Right lobe of liver (tissue), 6 donors: ENCODE results near the gene MAML3. TPM values are rescaled to one million over a fixed set of nuclear protein-coding genes. Genes with fewer than 3 reads are reported as not detected.

Experiments
- ATAC-seq, 4 donors: fragments of 200-7000 bp; cut with Tn5 transposase; one replicate each; pipeline ENCODE4 v1.9.1; 2020; ENCODE audit warnings: mild to moderate bottlenecking in 4 of 4, moderate library complexity in 4 of 4
- DNase-seq, 3 donors: peaks; one replicate each; pipeline ENCODE4 v3.0.0-alpha.2; 2020
- H3K27ac ChIP-seq, 3 donors: fragments of 200-600 bp; one replicate each; pipeline ENCODE4 v1.8.0; 2022
- H3K27me3 ChIP-seq, 2 donors: fragments of 200-600 bp; one replicate each; pipeline ENCODE4 v1.8.0; 2022
- H3K36me3 ChIP-seq, 4 donors: fragments of 200-600 bp; sonication (generic) in 1 of 4; one replicate each; pipeline versions ENCODE4 v1.5.1 to v1.8.0; 2017 to 2022; ENCODE audit warnings: control low read depth in 1 of 4
- H3K4me1 ChIP-seq, 4 donors: fragments of 200-600 bp; sonication (generic) in 1 of 4; one replicate each; pipeline versions ENCODE4 v1.5.1 to v1.8.0; 2017 to 2022; ENCODE audit warnings: control low read depth in 1 of 4
- H3K4me3 ChIP-seq, 3 donors: fragments of 200-600 bp; one replicate each; pipeline ENCODE4 v1.8.0; 2022
- H3K9me3 ChIP-seq, 4 donors: fragments of 200-600 bp; sonication (generic) in 1 of 4; one replicate each; pipeline versions ENCODE4 v1.5.1 to v1.8.0; 2017 to 2022; ENCODE audit warnings: control low read depth in 1 of 4
- CTCF ChIP-seq, 4 donors: fragments of 200-600 bp in 3 of 4; fragments of 450-650 bp in 1 of 4; IDR thresholded peaks; one replicate each; pipeline versions ENCODE4 v1.5.1 to v1.8.0; 2016 to 2022; ENCODE audit warnings: antibody characterized with exemption in 4 of 4, mild to moderate bottlenecking in 2 of 4
- POLR2A ChIP-seq: fragments of 450-650 bp; IDR thresholded peaks from one replicate; pipeline ENCODE4 v1.6.1; 2017; ENCODE audit warnings: antibody characterized with exemption, mild to moderate bottlenecking
- WGBS: methylation state at CpG from one replicate; pipeline ENCODE4 v1.1.6; 2018; ENCODE audit warnings: low coverage, low lambda C conversion rate; ENCODE audit not compliant: insufficient coverage; ENCODE audit errors: missing lambda C conversion rate; 5-methylcytosine and 5-hydroxymethylcytosine counted together
- intact Hi-C, 2 donors: fragments of 100-400 bp; cut with DNase I; formaldehyde crosslinking; loops; one replicate each; pipeline versions ENCODE4 v1.11.2 to v1.14.1; 2022
- total RNA-seq, 6 experiments: library from RNA; depleted of rRNA in 2 of 6; stranded (reverse); fragments of >200 nt in 2 of 6; fragmentation: NEBNext Ultra II Directional in 3 of 6; extraction: Animal tissue kit (Norgen Biotek cat#: 25700) in 3 of 6; gene quantifications; one replicate each; pipeline versions ENCODE4 v1.1.0 to v1.2.4, GENCODE V29; 2016 to 2023
- donor health status: DM: no; HTN: yes; CAD: no.
- donor health status: DM: no; HTN: no; CAD: no.
- donor health status: DM: no; HTN: no; CAD: no.
- donor health status: DM: no; HTN: yes; CAD: no.
- donor health status: DM: no; HTN: yes; CAD: no.

The MAML3 gene
- total RNA-seq, 6 experiments from 2014 or later: 2.6 to 7.8 (median 5.0) TPM

DNA sequence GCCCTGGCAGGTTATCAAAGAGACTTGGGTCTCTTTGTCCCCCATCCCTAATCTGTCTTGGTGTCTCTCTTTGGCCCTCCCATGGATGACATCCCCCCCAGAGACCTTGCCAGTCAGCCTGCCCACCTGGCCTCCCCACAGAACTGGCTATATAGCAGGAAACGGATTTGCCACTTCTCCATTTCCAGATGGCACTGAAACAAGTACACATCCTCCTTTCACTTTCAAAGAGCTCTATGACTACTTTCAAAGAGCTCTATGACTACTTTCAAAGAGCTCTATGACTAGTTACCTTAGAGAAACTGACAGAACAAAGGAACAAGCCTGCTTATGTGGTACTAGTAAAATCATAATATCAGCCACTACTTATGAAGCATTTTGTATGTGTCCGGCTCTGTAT lies 175.3 kb downstream of the MAML3 start:
- peak in 3 of 4 donors; percentile 26 to 46 (median 33) for ATAC-seq
- H3K4me1 ChIP-seq: peaks cover 0 to 13% (median 5%) of the 10 kb centered on the region in 4 donors

GRCh38 chr4:139977838-139978609 lies 176.0 kb downstream of the MAML3 start:
- no peaks in the 10 kb centered on the region for H3K36me3 ChIP-seq
- no peak for DNase-seq
- ATAC-seq: no peak
- 63% methylated on average over 3 of the region's 3 CpGs for WGBS
- peaks cover 0 to 13% (median 5%) of the 10 kb centered on the region in 4 donors for H3K4me1 ChIP-seq
- H3K27me3 ChIP-seq: no peaks in the 10 kb centered on the region
- H3K27ac ChIP-seq: no peak overlapping the region
- H3K4me3 ChIP-seq: no peak overlapping the region
- H3K9me3 ChIP-seq: no peaks in the 10 kb centered on the region
- intact Hi-C loops: no loop called here
- TF ChIP-seq POLR2A (no peak), CTCF (IDR thresholded peaks at IDR 0.05) (no peak)

More for the DNA sequence above, 175.3 kb downstream of the MAML3 start:
- Histone ChIP-seq H3K9me3 (no peaks in the 10 kb centered on the region), H3K4me3 (no peak overlapping the region), H3K36me3 (no peaks in the 10 kb centered on the region), H3K27me3 (no peaks in the 10 kb centered on the region), H3K27ac (no peak overlapping the region)
- no peak for TF ChIP-seq CTCF (IDR thresholded peaks at IDR 0.05)
- no peak for TF ChIP-seq POLR2A
- WGBS: 61% methylated on average over 2 of the region's 2 CpGs
- DNase-seq: no peak
- intact Hi-C loops: no loop called here

DNA sequence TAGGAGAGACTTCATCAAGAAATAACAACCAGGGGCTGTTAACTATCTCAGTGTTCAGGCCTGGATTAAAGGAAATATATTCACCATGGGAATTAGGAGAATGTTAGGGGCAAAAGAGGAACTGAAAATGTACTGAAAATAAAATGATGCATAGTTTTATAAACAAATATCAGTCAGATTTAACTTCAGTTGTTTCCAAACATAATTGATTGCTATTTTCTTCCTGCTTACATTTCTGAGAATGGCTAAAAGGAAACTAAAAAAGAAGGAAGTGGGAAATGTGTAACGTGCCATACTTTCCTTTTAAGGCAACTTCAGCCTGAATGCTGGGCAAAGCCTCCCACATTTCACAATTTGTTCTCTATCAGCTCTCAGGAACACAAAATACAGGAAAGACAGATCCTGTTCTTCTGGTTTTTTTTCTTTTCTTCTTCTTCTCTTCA lies 178.1 kb downstream of the MAML3 start:
- ATAC-seq: peak; percentile 68 to 89 (median 78)
- peaks cover 0 to 15% (median 2%) of the 10 kb centered on the region in 4 donors for H3K4me1 ChIP-seq
- TF ChIP-seq CTCF (IDR thresholded peaks at IDR 0.05) (no peak), POLR2A (no peak)

GRCh38 chr4:139973616-139974015 lies 180.4 kb downstream of the MAML3 start:
- Histone ChIP-seq H3K27ac (no peak overlapping the region), H3K4me3 (no peak overlapping the region), H3K4me1 (peaks cover 0 to 29% (median 7%) of the 10 kb centered on the region in 4 donors), H3K36me3 (no peaks in the 10 kb centered on the region), H3K27me3 (no peaks in the 10 kb centered on the region), H3K9me3 (no peaks in the 10 kb centered on the region)
- intact Hi-C loops: no loop called here
- ATAC-seq (no peak), DNase-seq (no peak)
- TF ChIP-seq CTCF (IDR thresholded peaks at IDR 0.05): no peak

More for the DNA sequence above, 178.1 kb downstream of the MAML3 start:
- DNase-seq: no peak
- Histone ChIP-seq H3K27me3 (no peaks in the 10 kb centered on the region), H3K4me3 (no peak overlapping the region), H3K27ac (peak overlapping the region; percentile 11 to 52 (median 37)), H3K36me3 (no peaks in the 10 kb centered on the region), H3K9me3 (no peaks in the 10 kb centered on the region)
- WGBS: 6% methylated on average over 1 of the region's 1 CpG
- intact Hi-C loops: no loop called here
